GM19328 (cell line): ENCODE results near the gene LPCAT3.

Source experiments
- ATAC-seq: cut with Tn5 transposase; IDR thresholded peaks from one replicate; pipeline ENCODE4 v1.9.1; 2021; ENCODE audit warnings: mild to moderate bottlenecking, moderate library complexity; ENCODE audit not compliant: unreplicated experiment

LPCAT3 gene

DNA sequence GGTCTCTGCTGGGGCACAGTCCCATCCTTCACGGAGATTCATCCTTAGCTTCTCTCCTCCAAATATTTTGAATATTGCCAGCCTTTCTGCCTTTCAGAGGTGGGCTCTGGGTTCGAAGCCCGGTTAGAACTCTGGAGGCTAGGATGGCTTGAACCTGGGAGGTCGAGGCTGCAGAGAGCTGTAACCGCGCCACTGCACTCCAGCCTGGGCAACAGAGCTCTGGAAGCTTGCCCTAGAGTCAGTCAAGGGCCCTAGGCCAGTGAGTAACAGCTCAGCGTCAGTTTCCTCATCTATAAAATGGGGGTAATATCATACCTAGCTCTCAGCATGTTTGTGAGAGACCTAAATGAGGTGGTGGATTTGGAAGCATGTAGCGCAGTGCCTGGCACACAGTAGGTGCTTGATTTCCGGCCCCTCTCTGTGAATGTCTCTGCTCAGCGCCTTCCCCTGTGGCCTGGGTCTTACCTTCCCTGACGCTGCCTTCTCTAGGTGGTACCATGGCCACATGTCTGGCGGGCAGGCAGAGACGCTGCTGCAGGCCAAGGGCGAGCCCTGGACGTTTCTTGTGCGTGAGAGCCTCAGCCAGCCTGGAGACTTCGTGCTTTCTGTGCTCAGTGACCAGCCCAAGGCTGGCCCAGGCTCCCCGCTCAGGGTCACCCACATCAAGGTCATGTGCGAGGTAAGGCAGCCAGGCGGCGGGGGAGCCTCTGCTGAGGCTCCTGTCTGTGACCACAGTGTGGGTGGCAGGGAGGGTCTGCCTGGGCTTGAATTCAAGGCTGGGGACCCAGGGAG is 63.8 kb downstream of the LPCAT3 start:
- ATAC-seq = no peak

DNA sequence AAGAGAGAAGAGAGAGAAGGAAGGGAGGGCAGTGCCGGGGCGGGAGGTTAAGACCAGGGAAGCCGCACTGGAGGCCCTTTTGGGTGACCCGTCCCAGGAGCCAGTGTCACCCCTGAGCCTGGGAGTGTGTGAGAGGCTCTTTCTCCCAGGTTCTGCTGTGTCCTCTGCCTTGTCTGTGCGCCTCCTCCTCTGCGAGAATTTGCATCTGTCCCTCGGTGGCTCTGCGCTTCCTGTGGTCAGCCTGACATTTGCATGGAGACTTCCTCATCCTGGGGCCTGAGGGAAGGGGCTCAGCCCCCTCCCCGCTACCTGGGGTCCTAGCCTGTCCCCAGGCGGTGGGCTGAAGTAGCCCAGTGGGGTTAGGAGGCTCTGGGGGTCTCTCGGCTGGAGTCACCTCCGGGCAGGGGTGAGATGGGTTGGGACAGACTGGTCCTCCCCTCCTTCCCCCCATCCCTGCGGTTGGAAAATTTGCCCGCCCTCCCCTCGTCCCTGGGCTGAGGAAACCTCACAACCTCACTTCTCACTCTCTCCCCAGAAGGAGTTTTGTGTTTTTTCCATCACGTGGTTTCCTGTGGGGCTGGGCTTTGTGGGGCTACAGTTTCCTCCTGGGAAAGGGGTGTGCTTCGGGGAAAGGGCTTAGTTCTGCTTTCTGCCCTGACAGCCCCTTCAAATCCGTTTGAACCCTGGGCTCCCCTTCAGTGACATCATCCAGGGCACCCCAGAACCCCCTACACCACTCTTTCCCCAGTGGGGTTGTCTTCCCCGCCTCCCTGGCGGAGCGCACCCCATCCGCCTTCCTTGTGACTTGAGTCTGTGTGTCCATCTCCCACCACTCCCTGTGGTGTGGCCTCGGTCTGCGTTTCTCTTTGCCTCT is 64.6 kb downstream of the LPCAT3 start:
- ATAC-seq = peak; percentile 37

DNA sequence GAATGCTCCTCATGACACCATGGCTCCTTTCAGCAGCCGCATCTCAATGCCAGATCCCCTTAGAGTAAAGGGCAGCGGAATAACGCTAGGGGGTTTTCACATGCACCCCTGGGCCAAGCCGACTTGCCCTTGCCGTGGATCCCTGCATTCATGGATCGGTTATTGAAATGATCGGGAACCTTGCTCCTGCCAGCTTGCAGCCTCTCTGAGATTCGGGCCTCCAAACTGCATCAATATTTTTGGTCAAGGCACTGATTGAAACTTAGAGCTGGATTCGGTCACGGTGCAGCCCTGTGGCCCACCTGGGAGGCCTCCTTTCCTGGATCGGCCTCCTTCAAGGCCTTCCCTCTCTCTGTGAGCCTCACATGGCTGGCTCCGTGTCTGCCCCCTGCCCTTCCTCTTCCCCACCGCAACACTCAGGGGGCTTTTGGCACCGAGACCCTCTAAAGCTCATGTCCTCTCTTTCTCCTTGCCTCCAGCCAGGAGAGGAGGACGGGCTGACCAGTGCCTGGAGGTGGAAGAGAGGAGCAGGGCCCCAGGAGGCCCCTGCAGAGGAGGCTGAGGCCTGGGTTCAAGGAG is 65.3 kb downstream of the LPCAT3 start:
- no peak for ATAC-seq

DNA sequence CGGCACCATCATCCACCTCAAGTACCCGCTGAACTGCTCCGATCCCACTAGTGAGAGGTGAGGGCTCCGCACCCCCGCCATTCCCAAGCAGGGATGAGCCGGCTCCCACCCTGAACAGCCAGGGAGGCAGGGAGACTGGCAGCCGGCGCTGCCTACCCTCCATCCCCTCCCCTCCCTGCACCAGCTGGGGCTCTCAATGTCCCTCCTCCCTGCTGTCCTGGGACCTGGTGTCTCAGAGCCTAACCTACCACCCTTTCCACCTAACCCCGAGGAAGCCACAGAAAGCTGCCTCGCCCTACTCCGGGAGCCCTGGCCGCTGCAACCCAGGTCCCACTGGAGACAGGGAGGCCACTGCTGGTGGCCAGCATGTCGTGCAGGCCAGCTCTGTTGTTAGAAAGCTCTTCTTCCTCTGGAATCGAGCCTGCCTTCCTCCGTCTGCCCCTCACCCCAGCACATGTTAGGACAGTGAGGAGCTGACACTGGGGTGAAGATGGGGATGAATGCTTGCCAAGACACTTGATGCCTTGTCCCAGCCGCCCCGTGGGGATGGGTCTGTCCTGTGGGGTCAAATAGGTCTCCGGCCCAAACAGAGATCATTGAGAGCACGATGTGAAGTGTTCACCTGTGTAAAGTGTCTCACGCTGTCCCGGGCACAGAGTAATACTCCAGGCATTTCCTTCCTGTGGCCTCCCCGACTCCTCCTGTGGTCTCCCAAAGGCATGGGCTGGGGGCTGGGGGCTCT is 66.0 kb downstream of the LPCAT3 start:
- ATAC-seq = no peak

DNA sequence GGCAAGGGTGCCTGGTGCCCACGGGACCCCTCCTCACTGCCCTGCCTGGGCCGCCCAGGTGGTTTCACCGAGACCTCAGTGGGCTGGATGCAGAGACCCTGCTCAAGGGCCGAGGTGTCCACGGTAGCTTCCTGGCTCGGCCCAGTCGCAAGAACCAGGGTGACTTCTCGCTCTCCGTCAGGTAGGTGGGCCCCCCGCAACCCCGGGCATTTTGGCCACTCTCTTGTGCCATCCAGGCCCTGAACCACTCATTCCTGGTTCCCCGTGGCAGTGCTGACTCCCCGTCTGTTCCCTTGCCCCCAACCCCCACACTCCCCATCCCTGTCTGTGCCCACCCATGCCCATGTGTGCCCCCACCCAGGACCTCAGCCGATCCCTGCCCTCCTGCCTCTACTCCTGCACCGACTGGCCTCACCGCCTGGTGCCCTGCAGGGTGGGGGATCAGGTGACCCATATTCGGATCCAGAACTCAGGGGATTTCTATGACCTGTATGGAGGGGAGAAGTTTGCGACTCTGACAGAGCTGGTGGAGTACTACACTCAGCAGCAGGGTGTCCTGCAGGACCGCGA is 66.6 kb downstream of the LPCAT3 start:
- ATAC-seq = no peak

DNA sequence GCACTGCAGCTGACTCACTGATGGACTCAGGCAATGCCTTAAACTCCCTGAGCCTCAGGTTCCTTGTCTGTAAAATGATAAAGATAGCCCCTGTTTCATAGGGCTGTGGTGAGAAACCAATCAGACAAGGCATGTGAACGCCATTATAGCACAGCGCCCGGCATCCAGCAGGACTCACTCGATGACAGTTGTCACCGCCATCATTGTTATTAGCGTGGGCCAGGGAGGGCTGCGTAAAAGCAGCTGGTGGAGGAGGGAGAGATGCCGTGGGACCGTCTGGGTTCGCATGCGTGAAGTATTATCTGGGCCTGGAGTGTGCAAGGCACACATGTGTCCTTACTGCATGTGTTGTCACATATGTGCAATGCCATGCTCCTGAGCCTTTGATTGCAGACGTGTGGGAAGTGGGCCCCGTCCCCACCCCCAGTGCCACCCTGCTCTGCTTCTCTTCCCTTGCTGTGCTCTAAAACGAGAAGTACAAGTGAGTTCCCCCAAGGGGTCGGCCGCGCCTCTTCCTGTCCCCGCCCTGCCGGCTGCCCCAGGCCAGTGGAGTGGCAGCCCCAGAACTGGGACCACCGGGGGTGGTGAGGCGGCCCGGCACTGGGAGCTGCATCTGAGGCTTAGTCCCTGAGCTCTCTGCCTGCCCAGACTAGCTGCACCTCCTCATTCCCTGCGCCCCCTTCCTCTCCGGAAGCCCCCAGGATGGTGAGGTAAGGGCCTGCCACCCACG is 67.3 kb downstream of the LPCAT3 start, which contains the start of gene PTPN6:
PTPN6 (plus strand) TSS at position 546 of the 730 bp plus-strand sequence; CDS start at position 703, 157 bp downstream.
- no peak for ATAC-seq

DNA sequence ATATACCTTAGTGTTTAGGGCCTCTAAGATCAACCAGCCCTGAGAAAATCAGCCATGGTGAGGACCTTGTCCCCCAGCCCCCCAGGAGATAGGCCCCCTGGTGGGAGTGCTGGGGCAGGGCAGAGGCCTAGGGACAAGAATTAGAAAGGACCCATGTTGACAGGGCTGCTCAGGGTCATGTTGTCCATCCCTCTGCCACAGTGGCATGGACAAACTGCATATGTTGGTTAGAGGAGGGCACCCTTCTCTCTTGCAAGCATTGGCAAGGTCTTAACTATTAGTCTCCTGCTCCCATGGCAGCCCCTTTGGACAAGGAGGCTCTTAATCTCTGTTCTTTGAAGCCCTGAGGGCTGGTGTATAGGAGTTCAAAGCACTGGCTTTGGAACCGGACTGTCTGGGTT is 67.9 kb downstream of the LPCAT3 start:
- ATAC-seq = no peak

DNA sequence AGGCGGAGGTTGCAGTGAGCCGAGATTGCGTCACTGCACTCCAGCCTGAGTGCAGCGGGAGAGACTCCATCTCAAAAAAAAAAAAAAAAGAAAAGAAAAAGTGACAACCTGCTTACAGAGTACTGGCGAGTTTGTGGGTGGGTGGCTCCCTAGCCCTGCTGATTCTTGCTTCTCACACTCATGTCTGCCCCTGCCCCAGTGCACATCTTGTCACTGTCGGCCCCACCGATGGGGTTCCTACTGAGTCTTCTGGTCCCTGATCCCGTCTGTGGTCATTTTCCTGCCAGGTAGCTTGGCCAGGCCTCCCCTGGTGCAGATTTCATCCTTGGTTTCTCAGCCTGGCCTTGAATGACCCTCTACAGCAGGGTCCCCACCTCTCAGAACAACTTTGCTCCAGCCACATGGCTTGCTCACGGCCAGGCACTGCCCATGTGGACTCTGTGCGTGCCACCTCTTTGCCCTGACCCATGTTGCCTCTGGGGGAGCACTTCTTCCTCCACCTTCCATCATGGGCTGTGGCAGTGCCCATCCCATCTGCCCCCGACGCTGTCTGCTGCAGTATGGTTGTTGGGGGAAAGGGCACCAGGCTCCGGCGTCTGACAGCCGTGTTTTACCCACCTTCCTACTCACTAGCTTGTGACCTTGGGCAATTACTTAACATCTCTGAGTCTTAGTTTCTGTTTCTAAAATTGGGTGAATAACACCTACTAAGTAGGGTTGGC is 69.2 kb downstream of the LPCAT3 start:
- no peak for ATAC-seq

DNA sequence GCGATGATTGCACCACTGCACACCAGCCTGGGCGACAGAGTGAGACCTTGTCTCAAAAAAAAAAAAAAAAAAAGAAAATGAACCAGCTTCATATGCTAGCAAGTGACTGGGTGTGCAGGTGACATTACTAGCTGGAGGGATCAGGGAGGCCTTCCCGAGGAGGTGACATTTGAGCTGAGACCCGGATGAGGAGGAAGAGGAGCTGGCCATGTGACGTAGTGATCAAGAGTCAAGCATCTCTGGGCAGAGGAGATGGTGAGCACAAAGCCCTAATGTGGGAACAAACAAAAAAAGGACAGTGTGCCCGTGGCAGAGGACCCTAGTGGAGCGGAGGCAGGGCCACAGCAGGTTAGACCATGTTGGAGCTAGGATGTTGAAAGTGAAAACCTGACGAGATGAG is 70.7 kb downstream of the LPCAT3 start:
- ATAC-seq = no peak

DNA sequence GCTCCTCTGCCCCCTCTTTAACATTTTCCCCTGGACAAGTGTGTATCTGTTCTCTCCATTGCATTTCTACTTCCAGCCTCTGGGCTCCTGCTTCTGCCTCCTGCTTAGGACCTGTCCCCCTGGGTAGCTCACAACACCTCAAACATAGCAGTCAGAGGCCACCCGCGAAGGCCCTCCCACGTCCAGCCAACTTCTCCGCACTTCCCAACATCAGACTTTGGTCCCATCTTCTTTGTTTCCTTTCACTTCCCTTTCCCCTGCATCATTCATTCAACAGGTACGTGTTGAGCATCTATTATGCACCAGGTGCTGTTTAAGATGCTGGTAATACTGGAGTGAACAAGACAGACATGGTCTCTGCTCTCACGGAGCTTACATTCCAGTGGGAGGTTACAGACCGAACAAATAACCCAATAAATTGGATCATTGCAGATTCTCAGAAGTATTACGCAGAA is 71.3 kb downstream of the LPCAT3 start:
- no peak for ATAC-seq

DNA sequence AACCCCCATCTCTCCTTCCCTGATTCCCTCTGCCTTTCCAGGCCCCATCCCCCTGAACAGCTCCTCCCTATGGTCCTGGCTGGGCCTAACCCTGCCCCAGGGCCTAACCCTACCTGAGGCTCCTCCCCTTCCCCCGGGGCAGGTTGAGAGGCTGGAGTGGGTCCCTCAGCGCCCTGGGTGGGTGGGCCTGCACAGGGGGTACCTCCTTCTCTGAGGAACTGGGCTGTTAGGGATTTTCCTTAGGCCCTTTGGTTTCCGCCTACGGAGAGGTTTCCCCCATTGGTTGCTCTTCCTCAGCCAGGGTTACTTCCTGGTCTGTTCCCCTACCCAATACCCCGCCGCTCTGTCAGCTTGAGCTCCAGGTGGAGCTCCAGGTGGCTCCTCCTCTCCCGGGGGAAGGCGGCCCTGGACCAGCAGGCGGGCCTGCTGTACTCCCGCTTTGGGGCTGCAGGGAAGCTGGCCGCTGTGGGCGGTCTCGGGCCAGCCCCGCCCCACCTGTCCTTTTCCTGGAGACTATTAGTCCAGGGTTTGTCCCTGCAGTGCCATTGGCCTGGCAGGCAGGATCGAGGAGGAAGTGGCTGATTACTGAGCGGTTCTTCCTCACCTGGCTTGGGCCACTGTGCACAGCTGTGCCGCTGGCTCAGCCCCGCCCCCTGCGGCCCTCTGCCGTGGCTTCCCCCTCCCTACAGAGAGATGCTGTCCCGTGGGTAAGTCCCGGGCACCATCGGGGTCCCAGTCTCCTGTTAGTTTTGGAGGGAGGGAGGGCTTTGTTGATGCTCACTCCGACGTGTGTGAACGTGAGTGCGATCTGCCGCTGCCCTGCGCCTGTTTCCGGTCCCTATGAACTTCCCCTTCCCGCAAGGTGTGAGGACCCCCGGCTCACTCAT is 72.0 kb downstream of the LPCAT3 start:
- no peak for ATAC-seq

DNA sequence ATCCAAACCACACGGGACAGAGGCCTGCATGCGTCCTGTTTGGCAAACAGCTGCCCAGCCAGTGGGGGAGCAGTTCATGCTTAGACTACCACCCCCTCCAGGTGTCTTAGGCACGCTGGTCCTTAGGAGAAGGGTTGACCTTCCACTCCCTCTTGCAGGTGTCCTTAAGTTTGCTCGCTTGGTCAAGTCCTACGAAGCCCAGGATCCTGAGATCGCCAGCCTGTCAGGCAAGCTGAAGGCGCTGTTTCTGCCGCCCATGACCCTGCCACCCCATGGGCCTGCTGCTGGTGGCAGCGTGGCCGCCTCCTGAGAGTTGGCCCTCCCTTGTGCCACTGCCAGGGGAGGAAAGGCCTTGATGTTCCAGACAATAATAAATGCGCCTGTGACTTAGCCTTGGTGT is 72.7 kb downstream of the LPCAT3 start:
- no peak for ATAC-seq

DNA sequence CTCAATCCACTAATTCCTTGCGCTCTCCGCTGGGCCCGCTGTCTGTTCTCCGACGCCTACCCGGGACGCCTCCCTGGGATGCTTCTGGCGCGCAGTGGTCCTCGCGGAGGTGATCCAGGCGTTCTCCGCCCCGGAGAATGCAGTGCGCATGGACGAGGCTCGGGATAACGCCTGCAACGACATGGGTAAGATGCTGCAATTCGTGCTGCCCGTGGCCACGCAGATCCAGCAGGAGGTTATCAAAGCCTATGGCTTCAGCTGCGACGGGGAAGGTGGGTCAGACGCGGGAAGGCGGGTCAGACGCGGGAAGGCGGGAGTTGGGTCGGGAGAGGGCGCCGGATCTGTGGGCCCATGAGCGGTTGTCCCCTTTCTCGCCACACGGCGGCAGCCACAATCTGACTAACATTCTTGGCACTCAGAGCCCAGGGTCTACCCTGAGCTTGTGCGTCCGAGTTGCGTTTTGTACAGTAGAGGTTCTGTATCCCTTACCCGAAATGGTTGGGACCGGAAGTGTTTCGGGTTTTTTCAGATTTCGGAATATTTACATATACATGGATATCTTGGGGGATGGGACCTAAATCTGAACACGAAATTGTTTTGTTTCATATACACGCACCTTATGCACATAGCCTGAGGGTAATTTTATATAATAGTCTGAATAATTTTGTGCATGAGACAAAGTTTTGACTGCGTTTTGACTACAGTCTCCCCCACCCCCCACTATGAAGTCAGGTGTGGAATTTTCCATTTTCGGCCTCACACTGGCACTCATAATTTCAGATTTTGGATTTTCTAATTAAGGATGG is 73.7 kb downstream of the LPCAT3 start:
- peak; percentile 33 for ATAC-seq

DNA sequence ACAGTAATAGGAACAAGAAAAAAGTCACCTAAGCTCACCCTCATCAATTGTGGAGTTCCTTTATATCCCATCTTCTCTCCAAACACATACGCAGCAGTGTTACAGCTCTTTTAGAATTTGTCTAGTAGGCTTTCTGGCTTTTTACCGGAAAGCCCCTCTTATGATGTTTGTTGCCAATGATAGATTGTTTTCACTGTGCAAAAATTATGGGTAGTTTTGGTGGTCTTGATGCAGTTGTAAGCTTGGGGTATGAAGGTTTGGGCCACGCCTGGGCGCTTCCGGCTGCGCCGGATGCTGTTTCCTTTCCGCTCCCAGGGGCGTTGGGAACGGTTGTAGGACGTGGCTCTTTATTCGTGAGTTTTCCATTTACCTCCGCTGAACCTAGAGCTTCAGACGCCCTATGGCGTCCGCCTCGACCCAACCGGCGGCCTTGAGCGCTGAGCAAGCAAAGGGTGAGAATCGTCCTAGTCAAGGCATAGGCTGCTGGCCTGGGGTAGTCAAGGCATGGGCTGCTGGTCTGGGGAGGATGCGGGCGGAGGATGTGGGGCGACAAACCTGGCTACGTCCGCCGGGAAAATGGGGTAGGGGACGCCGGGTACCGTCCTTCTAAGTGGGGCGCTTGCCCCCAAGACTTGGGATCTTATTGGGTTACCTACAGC is 74.4 kb downstream of the LPCAT3 start, which contains the start of the genes C12orf57 and RNU7-1:
C12orf57 (plus strand) TSS at position 301 of the 659 bp plus-strand sequence; CDS start at position 401, 100 bp downstream.
RNU7-1 (plus strand) TSS at position 95 of the 659 bp plus-strand sequence.
- ATAC-seq = peak; percentile 29

DNA sequence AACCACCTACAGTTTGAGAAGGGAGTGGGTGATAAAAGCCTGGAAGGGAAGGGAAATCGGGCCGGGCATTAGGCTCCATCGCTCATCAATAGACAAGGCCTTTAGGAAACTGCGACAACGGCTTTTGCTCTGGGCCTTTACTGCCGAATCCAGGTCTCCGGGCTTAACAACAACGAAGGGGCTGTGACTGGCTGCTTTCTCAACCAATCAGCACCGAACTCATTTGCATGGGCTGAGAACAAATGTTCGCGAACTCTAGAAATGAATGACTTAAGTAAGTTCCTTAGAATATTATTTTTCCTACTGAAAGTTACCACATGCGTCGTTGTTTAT is 74.9 kb downstream of the LPCAT3 start:
- ATAC-seq = peak; percentile 23

DNA sequence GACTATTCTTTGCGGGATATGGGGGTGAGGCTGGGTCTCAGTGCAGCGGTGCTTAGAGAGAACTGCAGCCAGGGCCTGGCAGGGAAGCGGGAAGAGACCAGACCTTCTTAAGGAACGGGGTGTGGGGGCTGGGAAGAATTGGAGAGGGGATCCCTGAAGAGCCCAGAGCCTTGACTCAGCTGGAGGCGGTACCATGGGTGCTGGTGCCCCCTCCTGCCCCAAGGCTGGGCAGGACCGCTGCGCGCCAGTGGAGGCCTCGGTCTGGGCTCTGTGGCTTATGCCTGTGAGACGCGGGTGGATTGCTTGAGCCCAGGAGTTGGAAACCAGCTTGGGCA is 76.0 kb downstream of the LPCAT3 start:
- no peak for ATAC-seq

DNA sequence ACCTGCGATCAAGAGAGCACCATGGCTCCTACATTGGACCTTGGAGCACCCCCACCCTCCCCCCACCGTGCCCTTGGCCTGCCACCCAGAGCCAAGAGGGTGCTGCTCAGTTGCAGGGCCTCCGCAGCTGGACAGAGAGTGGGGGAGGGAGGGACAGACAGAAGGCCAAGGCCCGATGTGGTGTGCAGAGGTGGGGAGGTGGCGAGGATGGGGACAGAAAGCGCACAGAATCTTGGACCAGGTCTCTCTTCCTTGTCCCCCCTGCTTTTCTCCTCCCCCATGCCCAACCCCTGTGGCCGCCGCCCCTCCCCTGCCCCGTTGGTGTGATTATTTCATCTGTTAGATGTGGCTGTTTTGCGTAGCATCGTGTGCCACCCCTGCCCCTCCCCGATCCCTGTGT is 76.5 kb downstream of the LPCAT3 start:
- ATAC-seq = no peak
